ENCODE measurements around the gene TREH.
A peak's percentile ranks its signal among the peaks of the same experiment; 100 is the strongest.

The TREH gene

GRCh38 chr11:118663902-118664301, 15.5 kb downstream of the TREH start:
- DNase-seq (ENCODE audit: low read depth), result no peak

GRCh38 chr11:118663381-118663780, 16.1 kb downstream of the TREH start:
- no peak for DNase-seq (ENCODE audit: low read depth)

GRCh38 chr11:118662401-118663271, 16.8 kb downstream of the TREH start:
- no peak for DNase-seq (ENCODE audit: low read depth)

- DNase-seq (ENCODE audit: low read depth), result no peak
Observed at GRCh38 chr11:118661425-118662301, 17.8 kb downstream of the TREH start.

GRCh38 chr11:118660681-118661424, 18.6 kb downstream of the TREH start:
- DNase-seq (ENCODE audit: low read depth), result no peak

GRCh38 chr11:118659953-118660680, 19.3 kb downstream of the TREH start:
- no peak for DNase-seq (ENCODE audit: low read depth)

- DNase-seq (ENCODE audit: low read depth), result peak; percentile 22
Observed at GRCh38 chr11:118659314-118659952, 20.0 kb downstream of the TREH start.

- no peak for DNase-seq (ENCODE audit: low read depth)
Observed at GRCh38 chr11:118658429-118659313, 20.8 kb downstream of the TREH start.

- no peak for DNase-seq (ENCODE audit: low read depth)
Observed at GRCh38 chr11:118657709-118658428, 21.6 kb downstream of the TREH start.

- no peak for DNase-seq (ENCODE audit: low read depth)
Observed at GRCh38 chr11:118657238-118657637, 22.2 kb downstream of the TREH start.

GRCh38 chr11:118656563-118657165, 22.8 kb downstream of the TREH start:
- no peak for DNase-seq (ENCODE audit: low read depth)

GRCh38 chr11:118655486-118656190, 23.8 kb downstream of the TREH start:
- DNase-seq (ENCODE audit: low read depth), result no peak

GRCh38 chr11:118653684-118654390, 25.6 kb downstream of the TREH start:
- DNase-seq (ENCODE audit: low read depth), result no peak

GRCh38 chr11:118652681-118653181, 26.7 kb downstream of the TREH start:
- DNase-seq (ENCODE audit: low read depth), result no peak

GRCh38 chr11:118651820-118652219, 27.6 kb downstream of the TREH start:
- no peak for DNase-seq (ENCODE audit: low read depth)

GRCh38 chr11:118650366-118650765, 29.1 kb downstream of the TREH start:
- no peak for DNase-seq (ENCODE audit: low read depth)

GRCh38 chr11:118649941-118650340, 29.5 kb downstream of the TREH start:
- no peak for DNase-seq (ENCODE audit: low read depth)
